Endothelial cell of umbilical vein (primary cell): ENCODE measurements around the gene DGKG. TPM values are rescaled to one million over a fixed set of nuclear protein-coding genes. Genes with fewer than 3 reads are reported as not detected.

ENCODE experiments used
- BruUV-seq: library from RNA; stranded (reverse); fragments of 400-500 nt; replicated peaks from 2 replicates; lab custom pipeline; 2021; lab: Mats Ljungman, UMichigan
- CTCF ChIA-PET: fragments of 300-600, 350-600 bp; sonication (Branson Sonifier 250); formaldehyde crosslinking; loops from one replicate; lab custom pipeline; 2021; ENCODE audit warnings: antibody characterized with exemption, inconsistent platforms; lab: Charles Lee
- POLR2A ChIA-PET: fragments of 300-600, 350-600 bp; sonication (Branson Sonifier 250); formaldehyde crosslinking; loops from one replicate; lab custom pipeline; 2021; ENCODE audit warnings: antibody characterized with exemption, inconsistent platforms; lab: Charles Lee
- DNase-seq: peaks from one replicate; pipeline ENCODE4 v3.0.0-alpha.2; 2011; ENCODE audit warnings: low read depth, low spot score
- FAIRE-seq: peaks from 2 replicates; lab custom pipeline; 2011; peaks lifted over from hg19 to GRCh38; lab: Jason Lieb, UNC
- H2AFZ ChIP-seq: 2 replicates; pipeline ENCODE4 v1.6.0; 2012; ENCODE audit warnings: low read depth, low read length, control low read depth, inconsistent platforms
- H3K27ac ChIP-seq: 2 replicates; pipeline ENCODE4 v1.5.1; 2011; ENCODE audit warnings: low read depth, mild to moderate bottlenecking, control low read depth, low read length, moderate library complexity; ENCODE audit not compliant: insufficient read depth
- H3K27me3 ChIP-seq, 2 experiments: 2 replicates each; pipeline versions ENCODE4 v1.6.0 to v1.6.1; 2011; ENCODE audit warnings: low read length in 2 of 2, mixed read lengths in 1 of 2; ENCODE audit not compliant: control insufficient read depth in 2 of 2, insufficient read depth in 2 of 2
- H3K36me3 ChIP-seq, 2 experiments: 2 replicates in 1 of 2; 3 replicates in 1 of 2; pipeline ENCODE4 v1.5.1; 2011; ENCODE audit warnings: low read length in 2 of 2, mild to moderate bottlenecking in 1 of 2, moderate library complexity in 1 of 2; ENCODE audit not compliant: control insufficient read depth in 2 of 2, insufficient read depth in 2 of 2; ENCODE audit errors: extremely low read depth in 1 of 2
- H3K4me1 ChIP-seq: 3 replicates; pipeline ENCODE4 v1.5.1; 2011; ENCODE audit warnings: mild to moderate bottlenecking, low read length; ENCODE audit not compliant: control insufficient read depth, insufficient read depth; ENCODE audit errors: extremely low read depth
- H3K4me2 ChIP-seq: 2 replicates; pipeline ENCODE4 v1.6.1; 2011; ENCODE audit warnings: low read length, control low read depth, mixed read lengths; ENCODE audit not compliant: insufficient read depth
- H3K4me3 ChIP-seq, 3 experiments: fragments of 200-600 bp in 1 of 3; sonication (generic), shearing (Covaris generic) in 1 of 3; replicated peaks in 1 of 3; 2 replicates each; pipeline ENCODE4 v1.5.1; 2011 to 2016; ENCODE audit warnings: control low read depth in 3 of 3, low read length in 3 of 3, mild to moderate bottlenecking in 2 of 3, inconsistent platforms in 1 of 3, low read depth in 1 of 3, moderate library complexity in 1 of 3; ENCODE audit not compliant: insufficient read depth in 1 of 3
- H3K79me2 ChIP-seq: 2 replicates; pipeline ENCODE4 v1.6.0; 2012; ENCODE audit warnings: low read length, inconsistent platforms; ENCODE audit not compliant: control insufficient read depth, insufficient read depth
- H3K9ac ChIP-seq: replicated peaks from 2 replicates; pipeline ENCODE3; 2011; ENCODE audit warnings: low read length, control low read depth; ENCODE audit not compliant: insufficient read depth; ENCODE audit errors: extremely low read depth
- H3K9me1 ChIP-seq: replicated peaks from 3 replicates; pipeline ENCODE4 v1.6.0; 2011; ENCODE audit warnings: mild to moderate bottlenecking, low read length; ENCODE audit not compliant: control insufficient read depth, insufficient read depth; ENCODE audit errors: extremely low read depth
- H3K9me3 ChIP-seq: replicated peaks from 2 replicates; pipeline ENCODE4 v1.5.1; 2012; ENCODE audit warnings: low read length, inconsistent platforms; ENCODE audit not compliant: control insufficient read depth, insufficient read depth
- H4K20me1 ChIP-seq: replicated peaks from 2 replicates; pipeline ENCODE3; 2011; ENCODE audit warnings: mild to moderate bottlenecking, low read length; ENCODE audit not compliant: control insufficient read depth, insufficient read depth; ENCODE audit errors: extremely low read depth
- EZH2 ChIP-seq: IDR thresholded peaks from 2 replicates; pipeline ENCODE4 v1.6.1; 2012; ENCODE audit warnings: borderline replicate concordance, low read depth, mild to moderate bottlenecking, moderate library complexity, low read length, inconsistent platforms; ENCODE audit not compliant: severe bottlenecking
- FOS ChIP-seq: IDR thresholded peaks from 2 replicates; pipeline ENCODE4 v1.6.1; 2011; ENCODE audit warnings: mild to moderate bottlenecking, low read length, moderate library complexity, borderline replicate concordance; ENCODE audit not compliant: insufficient read depth
- GATA2 ChIP-seq: IDR thresholded peaks from 2 replicates; pipeline ENCODE4 v1.7.0; 2011; ENCODE audit warnings: low read depth, mild to moderate bottlenecking, moderate library complexity, mixed read lengths, low read length; ENCODE audit not compliant: insufficient read length, insufficient read depth
- JUN ChIP-seq: IDR thresholded peaks from 2 replicates; pipeline ENCODE4 v1.6.1; 2011; ENCODE audit warnings: borderline replicate concordance, low read depth; ENCODE audit not compliant: insufficient read length, insufficient read depth
- MYC ChIP-seq: IDR thresholded peaks from one replicate; pipeline ENCODE4 v1.6.1; 2011; ENCODE audit warnings: mild to moderate bottlenecking, low read depth, low read length
- POLR2A ChIP-seq: IDR thresholded peaks from 2 replicates; pipeline ENCODE4 v1.6.1; 2012; ENCODE audit warnings: low read depth, mild to moderate bottlenecking, control low read depth, low read length
- POLR2AphosphoS5 ChIP-seq: IDR thresholded peaks from 2 replicates; pipeline ENCODE4 v1.6.1; 2012; ENCODE audit warnings: low read depth, mild to moderate bottlenecking, control low read depth, low read length, moderate library complexity; ENCODE audit not compliant: insufficient read depth
- dilution Hi-C: fragments of 300-500 bp; cut with MboI; formaldehyde crosslinking; loops from one replicate; pipeline ENCODE4 v1.15.0; 2019; ENCODE audit warnings: low sequenced_read_pairs; ENCODE audit not compliant: extremely low pct_ligation_motif_present
- intact Hi-C: fragments of 100-400 bp; cut with micrococcal nuclease; formaldehyde crosslinking; loops from one replicate; pipeline ENCODE4 v1.10.0; 2022
- polyA plus RNA-seq, 4 experiments: library from polyadenylated mRNA; depleted of rRNA in 3 of 4; stranded (reverse) in 3 of 4; unstranded in 1 of 4; fragments of >200 nt; gene quantifications; 2 replicates each; pipeline versions ENCODE4 v1.2.1 to v1.2.3, GENCODE V29; 2011 to 2012; ENCODE audit warnings: missing spikeins in 1 of 4
- total RNA-seq: library from RNA; stranded (reverse); gene quantifications from 2 replicates; pipeline ENCODE4 v1.2.3, GENCODE V29; 2021
- TF ChIP-seq, protein P1 (sequence below), 2 donors: IDR thresholded peaks; 1 replicate in 1 of 2; 2 replicates in 1 of 2; pipeline ENCODE4 v1.5.1; 2011; ENCODE audit warnings: low read length in 2 of 2, mild to moderate bottlenecking in 2 of 2, moderate library complexity in 2 of 2, control low read depth in 1 of 2, inconsistent platforms in 1 of 2, low read depth in 1 of 2; ENCODE audit not compliant: insufficient read depth in 1 of 2; ENCODE audit errors: extremely low read depth in 1 of 2
- TF ChIP-seq, protein P2 (sequence below): IDR thresholded peaks from 2 replicates; pipeline ENCODE4 v1.6.1; 2011; ENCODE audit not compliant: insufficient read depth, insufficient read length

DGKG gene
- total and polyA plus RNA-seq, 2 donors (not counting 3 experiments of a cell fraction or from before 2014, with no cell fraction given) = not detected

DNA sequence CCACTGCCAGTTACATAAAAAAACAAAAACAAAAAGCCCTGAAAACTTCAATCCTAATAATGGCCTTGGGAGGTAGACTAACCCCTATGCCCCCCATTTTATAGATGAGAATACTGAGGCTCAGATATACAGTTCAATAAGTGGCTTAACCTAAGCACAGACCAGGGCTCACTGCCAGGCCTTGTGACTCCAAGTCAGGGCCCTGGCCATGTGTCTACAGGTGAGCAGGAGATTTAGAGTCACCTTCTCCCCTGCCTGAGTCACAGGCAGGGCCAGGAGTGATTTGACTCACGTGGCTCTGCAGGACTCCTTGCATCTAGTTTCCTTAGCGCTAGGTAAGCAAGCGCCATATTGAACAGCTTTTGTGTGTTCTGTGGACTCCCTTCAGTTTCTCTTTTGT lies 154.5 kb downstream of the DGKG start:
- H3K4me3 ChIP-seq = no peak overlapping the region
- no peak overlapping the region for H2AFZ ChIP-seq
- no peaks in the 10 kb centered on the region for H3K79me2 ChIP-seq
- POLR2A ChIA-PET = no interaction called here
- H3K9me3 ChIP-seq = no peaks in the 10 kb centered on the region
- FAIRE-seq (no peak), DNase-seq (no peak)
- H4K20me1 ChIP-seq = no peaks in the 10 kb centered on the region
- no peak overlapping the region for H3K4me2 ChIP-seq
- no TSS peak for BruUV-seq
- dilution Hi-C loops = no loop called here
- no peaks in the 10 kb centered on the region for H3K4me1 ChIP-seq
- H3K36me3 ChIP-seq = no peaks in the 10 kb centered on the region
- H3K27ac ChIP-seq = no peak overlapping the region
- H3K27me3 ChIP-seq = peaks cover 0 to 3% of the 10 kb centered on the region in 2 experiments
- TF ChIP-seq FOS = no peak
- TF ChIP-seq, protein P1, sequence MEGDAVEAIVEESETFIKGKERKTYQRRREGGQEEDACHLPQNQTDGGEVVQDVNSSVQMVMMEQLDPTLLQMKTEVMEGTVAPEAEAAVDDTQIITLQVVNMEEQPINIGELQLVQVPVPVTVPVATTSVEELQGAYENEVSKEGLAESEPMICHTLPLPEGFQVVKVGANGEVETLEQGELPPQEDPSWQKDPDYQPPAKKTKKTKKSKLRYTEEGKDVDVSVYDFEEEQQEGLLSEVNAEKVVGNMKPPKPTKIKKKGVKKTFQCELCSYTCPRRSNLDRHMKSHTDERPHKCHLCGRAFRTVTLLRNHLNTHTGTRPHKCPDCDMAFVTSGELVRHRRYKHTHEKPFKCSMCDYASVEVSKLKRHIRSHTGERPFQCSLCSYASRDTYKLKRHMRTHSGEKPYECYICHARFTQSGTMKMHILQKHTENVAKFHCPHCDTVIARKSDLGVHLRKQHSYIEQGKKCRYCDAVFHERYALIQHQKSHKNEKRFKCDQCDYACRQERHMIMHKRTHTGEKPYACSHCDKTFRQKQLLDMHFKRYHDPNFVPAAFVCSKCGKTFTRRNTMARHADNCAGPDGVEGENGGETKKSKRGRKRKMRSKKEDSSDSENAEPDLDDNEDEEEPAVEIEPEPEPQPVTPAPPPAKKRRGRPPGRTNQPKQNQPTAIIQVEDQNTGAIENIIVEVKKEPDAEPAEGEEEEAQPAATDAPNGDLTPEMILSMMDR (IDR thresholded peaks at IDR 0.05; ENCODE audit: extremely low read depth in 1 of 2, insufficient read depth in 1 of 2, low read depth in 1 of 2, low read length in 2 of 2) = no peak
- no peak for TF ChIP-seq POLR2A
- no peak for TF ChIP-seq POLR2AphosphoS5
- TF ChIP-seq, protein P2, sequence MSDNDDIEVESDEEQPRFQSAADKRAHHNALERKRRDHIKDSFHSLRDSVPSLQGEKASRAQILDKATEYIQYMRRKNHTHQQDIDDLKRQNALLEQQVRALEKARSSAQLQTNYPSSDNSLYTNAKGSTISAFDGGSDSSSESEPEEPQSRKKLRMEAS = no peak
- TF ChIP-seq EZH2 = no peak
- TF ChIP-seq JUN = no peak
- TF ChIP-seq GATA2 = no peak
- TF ChIP-seq MYC = no peak
- intact Hi-C loops = no loop called here
- H3K9ac ChIP-seq = no peak overlapping the region
- CTCF ChIA-PET = interaction anchor here (1.5 kb wide), 1 partner anchor 224 kb away, joined by 7 read pairs; no protein-coding TSS in a partner anchor
- H3K9me1 ChIP-seq = no peaks in the 10 kb centered on the region
